Activated CD4-positive, alpha-beta T cell treated with anti-CD3 and anti-CD28 coated beads, Interleukin-2, Interleukin-4, amounts not matched to agents 100 ng/mL and 50 ng/mL, durations not matched to agents 16 hours and 8 hours (primary cell): Measurements from ENCODE around the gene TAF11L2.
"Not testable (repeated sequence)": the region's sequence is repeated elsewhere in the genome, so short reads cannot be mapped to it uniquely, and the experiment has no call there.

Source experiments
- DNase-seq: peaks from one replicate; pipeline ENCODE4 v3.0.0-alpha.2; 2020; ENCODE audit warnings: low spot score

The TAF11L2 gene

DNA sequence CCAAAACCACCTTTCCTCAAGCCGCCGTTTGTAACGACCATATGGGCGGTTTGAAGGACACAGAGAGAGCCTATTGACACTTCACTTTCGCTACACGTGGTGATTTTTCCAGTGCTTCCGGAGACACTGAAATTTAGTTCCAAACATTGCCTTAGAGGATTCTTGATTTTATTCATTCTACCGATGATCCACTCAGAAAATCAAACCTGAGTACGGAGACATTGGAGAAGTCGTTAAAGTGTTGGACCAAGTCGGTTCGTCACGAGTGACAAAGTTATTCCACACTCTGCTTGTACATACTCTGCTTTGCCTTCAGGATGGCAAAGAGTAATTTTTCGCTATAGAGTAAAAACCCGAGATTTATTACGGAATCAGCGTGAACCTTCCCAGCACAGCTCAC, 28.5 kb downstream of the TAF11L2 start:
- DNase-seq: peak; percentile 9

- DNase-seq: not testable (repeated sequence)
These were observed 30.3 kb downstream of the TAF11L2 start, which contains the start of gene TAF11L6 for GRCh38 chr5:17528369-17528768. TSS of gene TAF11L6 (plus strand) at chr5:17528669.
